GM23338 (cell line): Measurements from ENCODE around the gene APOLD1. TPM values are rescaled to one million over a fixed set of nuclear protein-coding genes. Genes with fewer than 3 reads are reported as not detected.

Experiments used
- ATAC-seq: fragments of 200-7000 bp; cut with Tn5 transposase; 3 replicates; pipeline ENCODE4 v1.9.1; 2020
- DNase-seq: peaks from one replicate; pipeline ENCODE4 v3.0.0-alpha.2; 2015; ENCODE audit warnings: low spot score
- H2AFZ ChIP-seq: fragments of 200-600 bp; sonication (generic); 2 replicates; pipeline ENCODE4 v1.8.0; 2016; ENCODE audit warnings: antibody characterized with exemption, mild to moderate bottlenecking, moderate library complexity
- H3F3A ChIP-seq: fragments of 200-600 bp; sonication (generic); replicated peaks from 2 replicates; pipeline ENCODE4 v1.8.0; 2017; ENCODE audit warnings: antibody characterized with exemption, mixed run types, low read depth
- H3K27ac ChIP-seq: fragments of 200-600 bp; sonication (generic); 2 replicates; pipeline ENCODE4 v1.6.1; 2016; ENCODE audit warnings: low read depth
- H3K27me3 ChIP-seq: fragments of 200-600 bp; sonication (generic); 2 replicates; pipeline ENCODE4 v1.8.0; 2016; ENCODE audit warnings: mild to moderate bottlenecking, mixed run types, moderate library complexity; ENCODE audit not compliant: insufficient read depth
- H3K36me3 ChIP-seq: fragments of 200-600 bp; sonication (generic); 2 replicates; pipeline ENCODE4 v1.8.0; 2016; ENCODE audit warnings: mild to moderate bottlenecking; ENCODE audit not compliant: insufficient read depth
- H3K4me1 ChIP-seq: fragments of 200-600 bp; sonication (generic); 2 replicates; pipeline ENCODE4 v1.8.0; 2016; ENCODE audit warnings: mild to moderate bottlenecking, moderate library complexity; ENCODE audit not compliant: insufficient read depth
- H3K4me2 ChIP-seq: fragments of 200-600 bp; sonication (generic); 2 replicates; pipeline ENCODE4 v1.7.1; 2017; ENCODE audit warnings: mixed run types
- H3K4me3 ChIP-seq: fragments of 200-600 bp; sonication (generic); 2 replicates; pipeline ENCODE4 v1.6.1; 2016; ENCODE audit warnings: mixed run types
- H3K79me2 ChIP-seq: fragments of 200-600 bp; sonication (generic); replicated peaks from 2 replicates; pipeline ENCODE4 v1.8.0; 2017; ENCODE audit warnings: mild to moderate bottlenecking; ENCODE audit not compliant: insufficient read depth
- H3K9me2 ChIP-seq: fragments of 200-600 bp; sonication (generic); 2 replicates; pipeline ENCODE4 v1.8.0; 2017; ENCODE audit not compliant: insufficient read depth
- H4K20me1 ChIP-seq: fragments of 200-600 bp; sonication (generic); replicated peaks from 2 replicates; pipeline ENCODE4 v1.8.0; 2017; ENCODE audit warnings: mild to moderate bottlenecking; ENCODE audit not compliant: insufficient read depth
- H3K27ac Mint-ChIP-seq: 2 replicates; pipeline ENCODE4 v1.8.0; 2020; ENCODE audit warnings: inconsistent platforms, mild to moderate bottlenecking, moderate library complexity, mixed read lengths
- H3K27me3 Mint-ChIP-seq: 3 replicates; pipeline ENCODE4 v1.8.0; 2022; ENCODE audit warnings: low read depth, mild to moderate bottlenecking, moderate library complexity, mixed read lengths, inconsistent platforms; ENCODE audit not compliant: insufficient read depth, poor library complexity
- H3K36me3 Mint-ChIP-seq: 3 replicates; pipeline ENCODE4 v1.8.0; 2021; ENCODE audit warnings: low read depth, mild to moderate bottlenecking, inconsistent platforms, moderate library complexity, mixed read lengths
- H3K4me1 Mint-ChIP-seq: 3 replicates; pipeline ENCODE4 v1.8.0; 2020; ENCODE audit warnings: mild to moderate bottlenecking, inconsistent platforms, mixed read lengths
- H3K4me3 Mint-ChIP-seq: 3 replicates; pipeline ENCODE4 v1.8.0; 2021; ENCODE audit warnings: moderate library complexity, mild to moderate bottlenecking, inconsistent platforms, mixed read lengths
- H3K9me3 Mint-ChIP-seq: 3 replicates; pipeline ENCODE4 v1.8.0; 2020; ENCODE audit warnings: moderate library complexity, mild to moderate bottlenecking, inconsistent platforms, mixed read lengths
- CREB1 ChIP-seq: fragments of 250-450 bp; sonication (Bioruptor Pico); IDR thresholded peaks from 2 replicates; pipeline ENCODE4 v1.5.0; 2020; ENCODE audit warnings: low read depth, mild to moderate bottlenecking, moderate library complexity
- EZH2 ChIP-seq: fragments of 200-600 bp; sonication (generic); IDR thresholded peaks from one replicate; pipeline ENCODE4 v1.8.0; 2017; ENCODE audit warnings: antibody characterized with exemption, mild to moderate bottlenecking, low read depth; ENCODE audit not compliant: unreplicated experiment
- EZH2phosphoT487 ChIP-seq: fragments of 200-600 bp; sonication (generic); IDR thresholded peaks from one replicate; pipeline ENCODE4 v1.8.1; 2018; ENCODE audit warnings: antibody characterized with exemption; ENCODE audit not compliant: unreplicated experiment
- NANOG ChIP-seq: IDR thresholded peaks from 2 replicates; pipeline ENCODE4 v1.6.1; 2016; ENCODE audit warnings: antibody characterized with exemption, borderline replicate concordance
- POLR2AphosphoS5 ChIP-seq: IDR thresholded peaks from 2 replicates; pipeline ENCODE4 v1.6.1; 2016; ENCODE audit warnings: antibody characterized with exemption, low read depth
- STAT1 ChIP-seq: IDR thresholded peaks from one replicate; pipeline ENCODE4 v1.6.1; 2016; ENCODE audit warnings: antibody characterized with exemption; ENCODE audit not compliant: unreplicated experiment
- ZNF114 ChIP-seq: fragments of 250-450 bp; sonication (Bioruptor Pico); IDR thresholded peaks from 2 replicates; pipeline ENCODE4 v1.5.0; 2020; ENCODE audit warnings: mild to moderate bottlenecking, moderate library complexity
- ZNF331 ChIP-seq: fragments of 250-450 bp; sonication (Bioruptor Pico); IDR thresholded peaks from 2 replicates; pipeline ENCODE4 v1.5.0; 2020; ENCODE audit warnings: low read depth, mild to moderate bottlenecking, moderate library complexity
- polyA plus RNA-seq: library from polyadenylated mRNA; unstranded; fragments of >200 nt; fragmentation: Nextera tagmentation; extraction: Ambion mirVana; gene quantifications from 2 replicates; pipeline ENCODE4 v1.2.1, GENCODE V29; 2016
- total RNA-seq: library from RNA; depleted of rRNA; stranded (reverse); fragments of >200 nt; shearing (Covaris generic); gene quantifications from 2 replicates; pipeline ENCODE4 v1.2.3, GENCODE V29; 2014
- TF ChIP-seq, protein P1 (sequence below): fragments of 250-450 bp; sonication (Bioruptor Pico); IDR thresholded peaks from 2 replicates; pipeline ENCODE4 v1.5.0; 2020; ENCODE audit warnings: mild to moderate bottlenecking, moderate library complexity
- TF ChIP-seq, protein P2 (sequence below): IDR thresholded peaks from one replicate; pipeline ENCODE4 v1.6.1; 2018; ENCODE audit warnings: antibody characterized with exemption; ENCODE audit not compliant: unreplicated experiment
- TF ChIP-seq, protein P3 (sequence below): IDR thresholded peaks from 2 replicates; pipeline ENCODE4 v1.6.1; 2016; ENCODE audit warnings: antibody characterized with exemption
- TF ChIP-seq, protein P4 (sequence below), 2 experiments: fragments of 200-600 bp in 1 of 2; sonication (generic) in 1 of 2; conservative IDR thresholded peaks; 2 replicates each; pipeline versions ENCODE4 v1.5.1 to v1.6.1; 2016 to 2017; ENCODE audit warnings: antibody characterized with exemption in 2 of 2, low read depth in 2 of 2, mild to moderate bottlenecking in 2 of 2, moderate library complexity in 1 of 2

APOLD1 gene
- total and polyA plus RNA-seq, 2 experiments from 2014 or later, result 0.94 to 1.8 TPM

- Histone ChIP-seq H3K9me2 (no peaks in the 10 kb centered on the region), H3K4me1 (no peaks in the 10 kb centered on the region), H3K36me3 (no peaks in the 10 kb centered on the region), H3K27me3 (no peaks in the 10 kb centered on the region), H4K20me1 (no peaks in the 10 kb centered on the region), H2AFZ (peak overlapping the region; percentile 85; the same call in 1 of the 2 replicates), H3K79me2 (no peaks in the 10 kb centered on the region), H3K27ac (no peak overlapping the region), H3F3A (no peaks in the 10 kb centered on the region), H3K4me3 (no peak overlapping the region), H3K4me2 (no peak overlapping the region)
- Mint-ChIP-seq H3K27ac (no peak overlapping the region), H3K27me3 (no peaks in the 10 kb centered on the region), H3K4me1 (no peaks in the 10 kb centered on the region), H3K4me3 (no peak overlapping the region), H3K9me3 (no peaks in the 10 kb centered on the region), H3K36me3 (no peaks in the 10 kb centered on the region)
- ATAC-seq, result peak; percentile 50
- peak; percentile 23 for DNase-seq
- TF ChIP-seq, protein P1, sequence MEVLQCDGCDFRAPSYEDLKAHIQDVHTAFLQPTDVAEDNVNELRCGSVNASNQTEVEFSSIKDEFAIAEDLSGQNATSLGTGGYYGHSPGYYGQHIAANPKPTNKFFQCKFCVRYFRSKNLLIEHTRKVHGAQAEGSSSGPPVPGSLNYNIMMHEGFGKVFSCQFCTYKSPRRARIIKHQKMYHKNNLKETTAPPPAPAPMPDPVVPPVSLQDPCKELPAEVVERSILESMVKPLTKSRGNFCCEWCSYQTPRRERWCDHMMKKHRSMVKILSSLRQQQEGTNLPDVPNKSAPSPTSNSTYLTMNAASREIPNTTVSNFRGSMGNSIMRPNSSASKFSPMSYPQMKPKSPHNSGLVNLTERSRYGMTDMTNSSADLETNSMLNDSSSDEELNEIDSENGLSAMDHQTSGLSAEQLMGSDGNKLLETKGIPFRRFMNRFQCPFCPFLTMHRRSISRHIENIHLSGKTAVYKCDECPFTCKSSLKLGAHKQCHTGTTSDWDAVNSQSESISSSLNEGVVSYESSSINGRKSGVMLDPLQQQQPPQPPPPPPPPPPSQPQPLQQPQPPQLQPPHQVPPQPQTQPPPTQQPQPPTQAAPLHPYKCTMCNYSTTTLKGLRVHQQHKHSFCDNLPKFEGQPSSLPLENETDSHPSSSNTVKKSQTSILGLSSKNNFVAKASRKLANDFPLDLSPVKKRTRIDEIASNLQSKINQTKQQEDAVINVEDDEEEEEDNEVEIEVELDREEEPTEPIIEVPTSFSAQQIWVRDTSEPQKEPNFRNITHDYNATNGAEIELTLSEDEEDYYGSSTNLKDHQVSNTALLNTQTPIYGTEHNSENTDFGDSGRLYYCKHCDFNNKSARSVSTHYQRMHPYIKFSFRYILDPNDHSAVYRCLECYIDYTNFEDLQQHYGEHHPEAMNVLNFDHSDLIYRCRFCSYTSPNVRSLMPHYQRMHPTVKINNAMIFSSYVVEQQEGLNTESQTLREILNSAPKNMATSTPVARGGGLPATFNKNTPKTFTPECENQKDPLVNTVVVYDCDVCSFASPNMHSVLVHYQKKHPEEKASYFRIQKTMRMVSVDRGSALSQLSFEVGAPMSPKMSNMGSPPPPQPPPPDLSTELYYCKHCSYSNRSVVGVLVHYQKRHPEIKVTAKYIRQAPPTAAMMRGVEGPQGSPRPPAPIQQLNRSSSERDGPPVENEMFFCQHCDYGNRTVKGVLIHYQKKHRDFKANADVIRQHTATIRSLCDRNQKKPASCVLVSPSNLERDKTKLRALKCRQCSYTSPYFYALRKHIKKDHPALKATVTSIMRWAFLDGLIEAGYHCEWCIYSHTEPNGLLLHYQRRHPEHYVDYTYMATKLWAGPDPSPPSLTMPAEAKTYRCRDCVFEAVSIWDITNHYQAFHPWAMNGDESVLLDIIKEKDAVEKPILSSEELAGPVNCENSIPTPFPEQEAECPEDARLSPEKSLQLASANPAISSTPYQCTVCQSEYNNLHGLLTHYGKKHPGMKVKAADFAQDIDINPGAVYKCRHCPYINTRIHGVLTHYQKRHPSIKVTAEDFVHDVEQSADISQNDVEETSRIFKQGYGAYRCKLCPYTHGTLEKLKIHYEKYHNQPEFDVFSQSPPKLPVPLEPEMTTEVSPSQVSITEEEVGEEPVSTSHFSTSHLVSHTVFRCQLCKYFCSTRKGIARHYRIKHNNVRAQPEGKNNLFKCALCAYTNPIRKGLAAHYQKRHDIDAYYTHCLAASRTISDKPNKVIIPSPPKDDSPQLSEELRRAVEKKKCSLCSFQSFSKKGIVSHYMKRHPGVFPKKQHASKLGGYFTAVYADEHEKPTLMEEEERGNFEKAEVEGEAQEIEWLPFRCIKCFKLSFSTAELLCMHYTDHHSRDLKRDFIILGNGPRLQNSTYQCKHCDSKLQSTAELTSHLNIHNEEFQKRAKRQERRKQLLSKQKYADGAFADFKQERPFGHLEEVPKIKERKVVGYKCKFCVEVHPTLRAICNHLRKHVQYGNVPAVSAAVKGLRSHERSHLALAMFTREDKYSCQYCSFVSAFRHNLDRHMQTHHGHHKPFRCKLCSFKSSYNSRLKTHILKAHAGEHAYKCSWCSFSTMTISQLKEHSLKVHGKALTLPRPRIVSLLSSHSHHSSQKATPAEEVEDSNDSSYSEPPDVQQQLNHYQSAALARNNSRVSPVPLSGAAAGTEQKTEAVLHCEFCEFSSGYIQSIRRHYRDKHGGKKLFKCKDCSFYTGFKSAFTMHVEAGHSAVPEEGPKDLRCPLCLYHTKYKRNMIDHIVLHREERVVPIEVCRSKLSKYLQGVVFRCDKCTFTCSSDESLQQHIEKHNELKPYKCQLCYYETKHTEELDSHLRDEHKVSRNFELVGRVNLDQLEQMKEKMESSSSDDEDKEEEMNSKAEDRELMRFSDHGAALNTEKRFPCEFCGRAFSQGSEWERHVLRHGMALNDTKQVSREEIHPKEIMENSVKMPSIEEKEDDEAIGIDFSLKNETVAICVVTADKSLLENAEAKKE (CRISPR knock-in tag), result no peak
- TF ChIP-seq EZH2 (no peak), STAT1 (no peak), CREB1 (CRISPR knock-in tag) (no peak), ZNF331 (no peak), EZH2phosphoT487 (no peak), ZNF114 (no peak), NANOG (no peak), POLR2AphosphoS5 (no peak)
- TF ChIP-seq, protein P2, sequence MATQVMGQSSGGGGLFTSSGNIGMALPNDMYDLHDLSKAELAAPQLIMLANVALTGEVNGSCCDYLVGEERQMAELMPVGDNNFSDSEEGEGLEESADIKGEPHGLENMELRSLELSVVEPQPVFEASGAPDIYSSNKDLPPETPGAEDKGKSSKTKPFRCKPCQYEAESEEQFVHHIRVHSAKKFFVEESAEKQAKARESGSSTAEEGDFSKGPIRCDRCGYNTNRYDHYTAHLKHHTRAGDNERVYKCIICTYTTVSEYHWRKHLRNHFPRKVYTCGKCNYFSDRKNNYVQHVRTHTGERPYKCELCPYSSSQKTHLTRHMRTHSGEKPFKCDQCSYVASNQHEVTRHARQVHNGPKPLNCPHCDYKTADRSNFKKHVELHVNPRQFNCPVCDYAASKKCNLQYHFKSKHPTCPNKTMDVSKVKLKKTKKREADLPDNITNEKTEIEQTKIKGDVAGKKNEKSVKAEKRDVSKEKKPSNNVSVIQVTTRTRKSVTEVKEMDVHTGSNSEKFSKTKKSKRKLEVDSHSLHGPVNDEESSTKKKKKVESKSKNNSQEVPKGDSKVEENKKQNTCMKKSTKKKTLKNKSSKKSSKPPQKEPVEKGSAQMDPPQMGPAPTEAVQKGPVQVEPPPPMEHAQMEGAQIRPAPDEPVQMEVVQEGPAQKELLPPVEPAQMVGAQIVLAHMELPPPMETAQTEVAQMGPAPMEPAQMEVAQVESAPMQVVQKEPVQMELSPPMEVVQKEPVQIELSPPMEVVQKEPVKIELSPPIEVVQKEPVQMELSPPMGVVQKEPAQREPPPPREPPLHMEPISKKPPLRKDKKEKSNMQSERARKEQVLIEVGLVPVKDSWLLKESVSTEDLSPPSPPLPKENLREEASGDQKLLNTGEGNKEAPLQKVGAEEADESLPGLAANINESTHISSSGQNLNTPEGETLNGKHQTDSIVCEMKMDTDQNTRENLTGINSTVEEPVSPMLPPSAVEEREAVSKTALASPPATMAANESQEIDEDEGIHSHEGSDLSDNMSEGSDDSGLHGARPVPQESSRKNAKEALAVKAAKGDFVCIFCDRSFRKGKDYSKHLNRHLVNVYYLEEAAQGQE, result no peak
- TF ChIP-seq, protein P3, sequence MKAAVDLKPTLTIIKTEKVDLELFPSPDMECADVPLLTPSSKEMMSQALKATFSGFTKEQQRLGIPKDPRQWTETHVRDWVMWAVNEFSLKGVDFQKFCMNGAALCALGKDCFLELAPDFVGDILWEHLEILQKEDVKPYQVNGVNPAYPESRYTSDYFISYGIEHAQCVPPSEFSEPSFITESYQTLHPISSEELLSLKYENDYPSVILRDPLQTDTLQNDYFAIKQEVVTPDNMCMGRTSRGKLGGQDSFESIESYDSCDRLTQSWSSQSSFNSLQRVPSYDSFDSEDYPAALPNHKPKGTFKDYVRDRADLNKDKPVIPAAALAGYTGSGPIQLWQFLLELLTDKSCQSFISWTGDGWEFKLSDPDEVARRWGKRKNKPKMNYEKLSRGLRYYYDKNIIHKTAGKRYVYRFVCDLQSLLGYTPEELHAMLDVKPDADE, result no peak
- TF ChIP-seq, protein P4, sequence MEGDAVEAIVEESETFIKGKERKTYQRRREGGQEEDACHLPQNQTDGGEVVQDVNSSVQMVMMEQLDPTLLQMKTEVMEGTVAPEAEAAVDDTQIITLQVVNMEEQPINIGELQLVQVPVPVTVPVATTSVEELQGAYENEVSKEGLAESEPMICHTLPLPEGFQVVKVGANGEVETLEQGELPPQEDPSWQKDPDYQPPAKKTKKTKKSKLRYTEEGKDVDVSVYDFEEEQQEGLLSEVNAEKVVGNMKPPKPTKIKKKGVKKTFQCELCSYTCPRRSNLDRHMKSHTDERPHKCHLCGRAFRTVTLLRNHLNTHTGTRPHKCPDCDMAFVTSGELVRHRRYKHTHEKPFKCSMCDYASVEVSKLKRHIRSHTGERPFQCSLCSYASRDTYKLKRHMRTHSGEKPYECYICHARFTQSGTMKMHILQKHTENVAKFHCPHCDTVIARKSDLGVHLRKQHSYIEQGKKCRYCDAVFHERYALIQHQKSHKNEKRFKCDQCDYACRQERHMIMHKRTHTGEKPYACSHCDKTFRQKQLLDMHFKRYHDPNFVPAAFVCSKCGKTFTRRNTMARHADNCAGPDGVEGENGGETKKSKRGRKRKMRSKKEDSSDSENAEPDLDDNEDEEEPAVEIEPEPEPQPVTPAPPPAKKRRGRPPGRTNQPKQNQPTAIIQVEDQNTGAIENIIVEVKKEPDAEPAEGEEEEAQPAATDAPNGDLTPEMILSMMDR (conservative IDR thresholded peaks at IDR 0.05; ENCODE audit: low read depth in 2 of 2), result no peak
Observed at GRCh38 chr12:12764824-12765223, 20.6 kb upstream of the APOLD1 start.
